ENCODE results near the gene TACO1. TPM values are rescaled to one million over a fixed set of nuclear protein-coding genes. Genes with fewer than 3 reads are reported as not detected.

The TACO1 gene
- total and polyA plus RNA-seq, 2 experiments from 2014 or later, result 15.4 to 19.9 TPM

DNA sequence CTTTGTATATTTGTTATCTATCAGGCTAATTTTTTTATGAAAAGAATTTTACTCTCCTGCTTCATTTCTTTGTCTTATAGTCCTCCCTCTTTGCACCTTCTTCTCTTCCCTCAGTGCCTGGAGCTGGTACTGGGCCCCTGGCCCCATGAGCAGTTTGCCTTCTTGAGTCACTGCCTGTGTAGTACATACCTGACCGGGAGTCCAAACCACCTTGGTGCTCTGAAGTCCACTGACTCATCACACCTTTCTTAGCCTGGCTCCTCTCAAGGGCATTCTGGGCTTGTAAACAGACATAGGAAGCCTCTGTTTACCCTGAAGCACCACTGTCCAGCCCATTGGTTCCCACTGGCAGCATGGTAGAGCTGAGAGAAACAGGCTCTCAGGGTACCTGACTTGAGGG lies 11.0 kb upstream of the TACO1 start (continued):
- TF ChIP-seq, protein P1, sequence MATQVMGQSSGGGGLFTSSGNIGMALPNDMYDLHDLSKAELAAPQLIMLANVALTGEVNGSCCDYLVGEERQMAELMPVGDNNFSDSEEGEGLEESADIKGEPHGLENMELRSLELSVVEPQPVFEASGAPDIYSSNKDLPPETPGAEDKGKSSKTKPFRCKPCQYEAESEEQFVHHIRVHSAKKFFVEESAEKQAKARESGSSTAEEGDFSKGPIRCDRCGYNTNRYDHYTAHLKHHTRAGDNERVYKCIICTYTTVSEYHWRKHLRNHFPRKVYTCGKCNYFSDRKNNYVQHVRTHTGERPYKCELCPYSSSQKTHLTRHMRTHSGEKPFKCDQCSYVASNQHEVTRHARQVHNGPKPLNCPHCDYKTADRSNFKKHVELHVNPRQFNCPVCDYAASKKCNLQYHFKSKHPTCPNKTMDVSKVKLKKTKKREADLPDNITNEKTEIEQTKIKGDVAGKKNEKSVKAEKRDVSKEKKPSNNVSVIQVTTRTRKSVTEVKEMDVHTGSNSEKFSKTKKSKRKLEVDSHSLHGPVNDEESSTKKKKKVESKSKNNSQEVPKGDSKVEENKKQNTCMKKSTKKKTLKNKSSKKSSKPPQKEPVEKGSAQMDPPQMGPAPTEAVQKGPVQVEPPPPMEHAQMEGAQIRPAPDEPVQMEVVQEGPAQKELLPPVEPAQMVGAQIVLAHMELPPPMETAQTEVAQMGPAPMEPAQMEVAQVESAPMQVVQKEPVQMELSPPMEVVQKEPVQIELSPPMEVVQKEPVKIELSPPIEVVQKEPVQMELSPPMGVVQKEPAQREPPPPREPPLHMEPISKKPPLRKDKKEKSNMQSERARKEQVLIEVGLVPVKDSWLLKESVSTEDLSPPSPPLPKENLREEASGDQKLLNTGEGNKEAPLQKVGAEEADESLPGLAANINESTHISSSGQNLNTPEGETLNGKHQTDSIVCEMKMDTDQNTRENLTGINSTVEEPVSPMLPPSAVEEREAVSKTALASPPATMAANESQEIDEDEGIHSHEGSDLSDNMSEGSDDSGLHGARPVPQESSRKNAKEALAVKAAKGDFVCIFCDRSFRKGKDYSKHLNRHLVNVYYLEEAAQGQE (IDR thresholded peaks at IDR 0.05; ENCODE audit: unreplicated experiment), result no peak

DNA sequence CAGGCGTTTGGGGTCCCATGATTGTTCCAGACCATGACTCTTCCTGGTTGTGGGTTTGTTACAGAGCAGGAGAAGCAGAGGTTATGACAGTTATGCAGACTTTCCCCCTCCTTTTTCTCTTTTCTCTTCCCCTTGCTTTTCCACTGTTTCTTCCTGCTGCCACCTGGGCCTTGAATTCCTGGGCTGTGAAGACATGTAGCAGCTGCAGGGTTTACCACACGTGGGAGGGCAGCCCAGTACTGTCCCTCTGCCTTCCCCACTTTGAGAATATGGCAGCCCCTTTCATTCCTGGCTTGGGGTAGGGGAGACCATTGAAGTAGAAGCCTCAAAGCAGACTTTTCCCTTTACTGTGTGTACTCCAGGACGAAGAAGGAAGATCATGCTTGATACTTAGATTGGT lies 7.9 kb upstream of the TACO1 start:
- Histone ChIP-seq H3F3A (replicated peaks; ENCODE audit: low read depth) (no peaks in the 10 kb centered on the region), H3K4me3 (no peak overlapping the region), H3K4me1 (ENCODE audit: insufficient read depth) (no peaks in the 10 kb centered on the region), H3K9me2 (ENCODE audit: insufficient read depth) (no peaks in the 10 kb centered on the region), H3K27ac (ENCODE audit: low read depth) (no peak overlapping the region), H2AFZ (no peak overlapping the region), H3K27me3 (ENCODE audit: insufficient read depth) (no peaks in the 10 kb centered on the region), H3K79me2 (replicated peaks; ENCODE audit: insufficient read depth) (no peaks in the 10 kb centered on the region), H4K20me1 (replicated peaks; ENCODE audit: insufficient read depth) (no peaks in the 10 kb centered on the region; the same call in 1 of the 2 replicates), H3K4me2 (no peak overlapping the region), H3K36me3 (ENCODE audit: insufficient read depth) (peaks cover 24% of the 10 kb centered on the region)
- Mint-ChIP-seq H3K27ac (no peak overlapping the region), H3K9me3 (no peaks in the 10 kb centered on the region), H3K4me3 (no peak overlapping the region), H3K4me1 (no peaks in the 10 kb centered on the region), H3K36me3 (ENCODE audit: low read depth) (peaks cover 36% of the 10 kb centered on the region), H3K27me3 (ENCODE audit: insufficient read depth, low read depth, poor library complexity) (peaks cover 7% of the 10 kb centered on the region)
- TF ChIP-seq, protein P2, sequence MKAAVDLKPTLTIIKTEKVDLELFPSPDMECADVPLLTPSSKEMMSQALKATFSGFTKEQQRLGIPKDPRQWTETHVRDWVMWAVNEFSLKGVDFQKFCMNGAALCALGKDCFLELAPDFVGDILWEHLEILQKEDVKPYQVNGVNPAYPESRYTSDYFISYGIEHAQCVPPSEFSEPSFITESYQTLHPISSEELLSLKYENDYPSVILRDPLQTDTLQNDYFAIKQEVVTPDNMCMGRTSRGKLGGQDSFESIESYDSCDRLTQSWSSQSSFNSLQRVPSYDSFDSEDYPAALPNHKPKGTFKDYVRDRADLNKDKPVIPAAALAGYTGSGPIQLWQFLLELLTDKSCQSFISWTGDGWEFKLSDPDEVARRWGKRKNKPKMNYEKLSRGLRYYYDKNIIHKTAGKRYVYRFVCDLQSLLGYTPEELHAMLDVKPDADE (IDR thresholded peaks at IDR 0.05), result no peak
- TF ChIP-seq NANOG (IDR thresholded peaks at IDR 0.05; ENCODE audit: borderline replicate concordance), result no peak
- TF ChIP-seq, protein P3, sequence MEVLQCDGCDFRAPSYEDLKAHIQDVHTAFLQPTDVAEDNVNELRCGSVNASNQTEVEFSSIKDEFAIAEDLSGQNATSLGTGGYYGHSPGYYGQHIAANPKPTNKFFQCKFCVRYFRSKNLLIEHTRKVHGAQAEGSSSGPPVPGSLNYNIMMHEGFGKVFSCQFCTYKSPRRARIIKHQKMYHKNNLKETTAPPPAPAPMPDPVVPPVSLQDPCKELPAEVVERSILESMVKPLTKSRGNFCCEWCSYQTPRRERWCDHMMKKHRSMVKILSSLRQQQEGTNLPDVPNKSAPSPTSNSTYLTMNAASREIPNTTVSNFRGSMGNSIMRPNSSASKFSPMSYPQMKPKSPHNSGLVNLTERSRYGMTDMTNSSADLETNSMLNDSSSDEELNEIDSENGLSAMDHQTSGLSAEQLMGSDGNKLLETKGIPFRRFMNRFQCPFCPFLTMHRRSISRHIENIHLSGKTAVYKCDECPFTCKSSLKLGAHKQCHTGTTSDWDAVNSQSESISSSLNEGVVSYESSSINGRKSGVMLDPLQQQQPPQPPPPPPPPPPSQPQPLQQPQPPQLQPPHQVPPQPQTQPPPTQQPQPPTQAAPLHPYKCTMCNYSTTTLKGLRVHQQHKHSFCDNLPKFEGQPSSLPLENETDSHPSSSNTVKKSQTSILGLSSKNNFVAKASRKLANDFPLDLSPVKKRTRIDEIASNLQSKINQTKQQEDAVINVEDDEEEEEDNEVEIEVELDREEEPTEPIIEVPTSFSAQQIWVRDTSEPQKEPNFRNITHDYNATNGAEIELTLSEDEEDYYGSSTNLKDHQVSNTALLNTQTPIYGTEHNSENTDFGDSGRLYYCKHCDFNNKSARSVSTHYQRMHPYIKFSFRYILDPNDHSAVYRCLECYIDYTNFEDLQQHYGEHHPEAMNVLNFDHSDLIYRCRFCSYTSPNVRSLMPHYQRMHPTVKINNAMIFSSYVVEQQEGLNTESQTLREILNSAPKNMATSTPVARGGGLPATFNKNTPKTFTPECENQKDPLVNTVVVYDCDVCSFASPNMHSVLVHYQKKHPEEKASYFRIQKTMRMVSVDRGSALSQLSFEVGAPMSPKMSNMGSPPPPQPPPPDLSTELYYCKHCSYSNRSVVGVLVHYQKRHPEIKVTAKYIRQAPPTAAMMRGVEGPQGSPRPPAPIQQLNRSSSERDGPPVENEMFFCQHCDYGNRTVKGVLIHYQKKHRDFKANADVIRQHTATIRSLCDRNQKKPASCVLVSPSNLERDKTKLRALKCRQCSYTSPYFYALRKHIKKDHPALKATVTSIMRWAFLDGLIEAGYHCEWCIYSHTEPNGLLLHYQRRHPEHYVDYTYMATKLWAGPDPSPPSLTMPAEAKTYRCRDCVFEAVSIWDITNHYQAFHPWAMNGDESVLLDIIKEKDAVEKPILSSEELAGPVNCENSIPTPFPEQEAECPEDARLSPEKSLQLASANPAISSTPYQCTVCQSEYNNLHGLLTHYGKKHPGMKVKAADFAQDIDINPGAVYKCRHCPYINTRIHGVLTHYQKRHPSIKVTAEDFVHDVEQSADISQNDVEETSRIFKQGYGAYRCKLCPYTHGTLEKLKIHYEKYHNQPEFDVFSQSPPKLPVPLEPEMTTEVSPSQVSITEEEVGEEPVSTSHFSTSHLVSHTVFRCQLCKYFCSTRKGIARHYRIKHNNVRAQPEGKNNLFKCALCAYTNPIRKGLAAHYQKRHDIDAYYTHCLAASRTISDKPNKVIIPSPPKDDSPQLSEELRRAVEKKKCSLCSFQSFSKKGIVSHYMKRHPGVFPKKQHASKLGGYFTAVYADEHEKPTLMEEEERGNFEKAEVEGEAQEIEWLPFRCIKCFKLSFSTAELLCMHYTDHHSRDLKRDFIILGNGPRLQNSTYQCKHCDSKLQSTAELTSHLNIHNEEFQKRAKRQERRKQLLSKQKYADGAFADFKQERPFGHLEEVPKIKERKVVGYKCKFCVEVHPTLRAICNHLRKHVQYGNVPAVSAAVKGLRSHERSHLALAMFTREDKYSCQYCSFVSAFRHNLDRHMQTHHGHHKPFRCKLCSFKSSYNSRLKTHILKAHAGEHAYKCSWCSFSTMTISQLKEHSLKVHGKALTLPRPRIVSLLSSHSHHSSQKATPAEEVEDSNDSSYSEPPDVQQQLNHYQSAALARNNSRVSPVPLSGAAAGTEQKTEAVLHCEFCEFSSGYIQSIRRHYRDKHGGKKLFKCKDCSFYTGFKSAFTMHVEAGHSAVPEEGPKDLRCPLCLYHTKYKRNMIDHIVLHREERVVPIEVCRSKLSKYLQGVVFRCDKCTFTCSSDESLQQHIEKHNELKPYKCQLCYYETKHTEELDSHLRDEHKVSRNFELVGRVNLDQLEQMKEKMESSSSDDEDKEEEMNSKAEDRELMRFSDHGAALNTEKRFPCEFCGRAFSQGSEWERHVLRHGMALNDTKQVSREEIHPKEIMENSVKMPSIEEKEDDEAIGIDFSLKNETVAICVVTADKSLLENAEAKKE (CRISPR knock-in tag; IDR thresholded peaks at IDR 0.05), result no peak
- TF ChIP-seq EZH2 (IDR thresholded peaks at IDR 0.05; ENCODE audit: low read depth, unreplicated experiment), result no peak
- no peak for TF ChIP-seq JUNB (IDR thresholded peaks at IDR 0.05; ENCODE audit: unreplicated experiment)
- TF ChIP-seq POLR2AphosphoS5 (IDR thresholded peaks at IDR 0.05; ENCODE audit: low read depth), result no peak
- TF ChIP-seq STAT1 (IDR thresholded peaks at IDR 0.05; ENCODE audit: unreplicated experiment), result no peak
- TF ChIP-seq EZH2phosphoT487 (IDR thresholded peaks at IDR 0.05; ENCODE audit: unreplicated experiment), result no peak
- DNase-seq (ENCODE audit: low spot score) (no peak), ATAC-seq (no peak)

Data from GM23338 (cell line).